Measurements from ENCODE around the gene MYT1.
"Not testable (repeated sequence)": the region's sequence is repeated elsewhere in the genome, so short reads cannot be mapped to it uniquely, and the experiment has no call there.

Gene MYT1

GRCh38 chr20:64164123-64164836 is at the start of gene MYT1:
Gene MYT1 (plus strand): TSS chr20:64164452. CDS start chr20:64198862, 34,410 bp downstream.
- DNase-seq (ENCODE audit: low spot score): peak; percentile 24

- DNase-seq (ENCODE audit: low spot score): peak; percentile 60
Measured at GRCh38 chr20:64115171-64115911, 48.9 kb upstream of the MYT1 start.

GRCh38 chr20:64116016-64116415 is 48.2 kb upstream of the MYT1 start:
- no peak for DNase-seq (ENCODE audit: low spot score)

- DNase-seq (ENCODE audit: low spot score): no peak
Measured at GRCh38 chr20:64116541-64117431, 47.5 kb upstream of the MYT1 start.

- DNase-seq (ENCODE audit: low spot score): not testable (repeated sequence)
Measured at GRCh38 chr20:64117432-64117777, 46.8 kb upstream of the MYT1 start.

GRCh38 chr20:64119301-64119680 is 45.0 kb upstream of the MYT1 start:
- DNase-seq (ENCODE audit: low spot score): no peak

- no peak for DNase-seq (ENCODE audit: low spot score)
Measured at GRCh38 chr20:64119681-64120341, 44.4 kb upstream of the MYT1 start.

- DNase-seq (ENCODE audit: low spot score): no peak
Measured at GRCh38 chr20:64121586-64121985, 42.7 kb upstream of the MYT1 start.

- not testable (repeated sequence) for DNase-seq (ENCODE audit: low spot score)
Measured at GRCh38 chr20:64122927-64123326, 41.3 kb upstream of the MYT1 start.

- not testable (repeated sequence) for DNase-seq (ENCODE audit: low spot score)
Measured at GRCh38 chr20:64123517-64123916, 40.7 kb upstream of the MYT1 start.

- DNase-seq (ENCODE audit: low spot score): no peak
Measured at GRCh38 chr20:64129146-64129782, 35.0 kb upstream of the MYT1 start.

- DNase-seq (ENCODE audit: low spot score): no peak
Measured at GRCh38 chr20:64130271-64130670, 34.0 kb upstream of the MYT1 start.

- no peak for DNase-seq (ENCODE audit: low spot score)
Measured at GRCh38 chr20:64130876-64131275, 33.4 kb upstream of the MYT1 start.

- no peak for DNase-seq (ENCODE audit: low spot score)
Measured at GRCh38 chr20:64131406-64131805, 32.8 kb upstream of the MYT1 start.

- DNase-seq (ENCODE audit: low spot score): no peak
Measured at GRCh38 chr20:64133951-64134407, 30.3 kb upstream of the MYT1 start.

GRCh38 chr20:64134744-64135143 is 29.5 kb upstream of the MYT1 start:
- not testable (repeated sequence) for DNase-seq (ENCODE audit: low spot score)

- DNase-seq (ENCODE audit: low spot score): no peak
Measured at GRCh38 chr20:64136004-64136710, 28.1 kb upstream of the MYT1 start.

GRCh38 chr20:64137598-64138031 is 26.6 kb upstream of the MYT1 start:
- no peak for DNase-seq (ENCODE audit: low spot score)

- no peak for DNase-seq (ENCODE audit: low spot score)
Measured at GRCh38 chr20:64138276-64138815, 25.9 kb upstream of the MYT1 start.

All from putamen (tissue), 1 donor.